H1 (cell line): Measurements from ENCODE around the gene ADGRL3. TPM values are rescaled to one million over a fixed set of nuclear protein-coding genes. Genes with fewer than 3 reads are reported as not detected.
A peak's percentile ranks its signal among the peaks of the same experiment; 100 is the strongest.

ENCODE experiments used
- CTCF ChIA-PET: fragments of 300-600 bp; sonication (Branson Sonifier 250); formaldehyde crosslinking; loops from one replicate; lab custom pipeline; 2021; ENCODE audit not compliant: partially characterized antibody; lab: Charles Lee
- POLR2A ChIA-PET: fragments of 300-600 bp; sonication (Branson Sonifier 250); formaldehyde crosslinking; loops from one replicate; lab custom pipeline; 2021; ENCODE audit warnings: inconsistent platforms; ENCODE audit not compliant: partially characterized antibody; lab: Charles Lee
- DNase-seq, 2 experiments: peaks; one replicate each; pipeline versions ENCODE4 v3.0.0 to v3.0.0-alpha.2; 2010 to 2022; ENCODE audit warnings: low spot score in 2 of 2, low read depth in 1 of 2, mixed read lengths in 1 of 2
- FAIRE-seq: peaks from 2 replicates; lab custom pipeline; 2011; peaks lifted over from hg19 to GRCh38; lab: Jason Lieb, UNC
- H2AFZ ChIP-seq: 2 replicates; pipeline ENCODE4 v1.8.1; 2012; ENCODE audit warnings: low read length, inconsistent platforms
- H2AK5ac ChIP-seq: 2 replicates; pipeline ENCODE4 v1.6.1; 2013; ENCODE audit warnings: low read depth, low read length
- H2BK120ac ChIP-seq: replicated peaks from 2 replicates; pipeline ENCODE3; 2013; ENCODE audit warnings: low read depth, low read length, inconsistent platforms
- H2BK12ac ChIP-seq: 2 replicates; pipeline ENCODE4 v1.6.1; 2013; ENCODE audit warnings: low read depth, low read length
- H2BK15ac ChIP-seq: 2 replicates; pipeline ENCODE4 v1.6.1; 2013; ENCODE audit warnings: low read length
- H2BK20ac ChIP-seq: 2 replicates; pipeline ENCODE4 v1.6.1; 2013; ENCODE audit warnings: low read length
- H2BK5ac ChIP-seq: 2 replicates; pipeline ENCODE4 v1.6.1; 2013; ENCODE audit warnings: low read depth, low read length
- H3K14ac ChIP-seq: 2 replicates; pipeline ENCODE4 v1.6.1; 2013; ENCODE audit warnings: inconsistent platforms; ENCODE audit not compliant: insufficient read length
- H3K18ac ChIP-seq: 2 replicates; pipeline ENCODE4 v1.6.1; 2013; ENCODE audit warnings: low read length; ENCODE audit errors: extremely low read depth
- H3K23ac ChIP-seq: 2 replicates; pipeline ENCODE4 v1.6.1; 2013; ENCODE audit warnings: inconsistent platforms; ENCODE audit not compliant: insufficient read length
- H3K23me2 ChIP-seq: 2 replicates; pipeline ENCODE4 v1.6.1; 2013; ENCODE audit warnings: low read depth, low read length
- H3K27ac ChIP-seq: 2 replicates; pipeline ENCODE4 v1.6.1; 2011; ENCODE audit warnings: low read depth, low read length, inconsistent platforms
- H3K27me3 ChIP-seq, 4 experiments: replicated peaks in 1 of 4; 1 replicate in 1 of 4; 2 replicates in 3 of 4; pipeline versions ENCODE4 v1.6.1 to v1.8.1; 2011 to 2013; ENCODE audit warnings: low read length in 3 of 4, mild to moderate bottlenecking in 3 of 4, inconsistent platforms in 2 of 4, mixed read lengths in 2 of 4, moderate library complexity in 1 of 4; ENCODE audit not compliant: control insufficient read depth in 3 of 4, insufficient read depth in 3 of 4; ENCODE audit errors: extremely low read depth in 1 of 4
- H3K36me3 ChIP-seq, 4 experiments: 2 replicates each; pipeline versions ENCODE4 v1.6.1 to v1.8.1; 2011 to 2013; ENCODE audit warnings: mild to moderate bottlenecking in 4 of 4, low read length in 3 of 4, moderate library complexity in 2 of 4, control low read depth in 1 of 4, inconsistent platforms in 1 of 4; ENCODE audit not compliant: insufficient read depth in 4 of 4, control insufficient read depth in 2 of 4
- H3K4ac ChIP-seq: replicated peaks from 2 replicates; pipeline ENCODE3; 2013; ENCODE audit warnings: low read length, low read depth, mixed read lengths, inconsistent platforms; ENCODE audit not compliant: insufficient read length
- H3K4me1 ChIP-seq, 4 experiments: replicated peaks in 1 of 4; 1 replicate in 1 of 4; 2 replicates in 3 of 4; pipeline versions ENCODE4 v1.6.1 to v1.8.1; 2011 to 2013; ENCODE audit warnings: low read length in 3 of 4, inconsistent platforms in 2 of 4, mixed read lengths in 1 of 4; ENCODE audit not compliant: insufficient read depth in 4 of 4, control insufficient read depth in 3 of 4
- H3K4me2 ChIP-seq, 2 experiments: 2 replicates each; pipeline versions ENCODE4 v1.6.1 to v1.8.1; 2011 to 2013; ENCODE audit warnings: low read depth in 2 of 2, low read length in 2 of 2, control low read depth in 1 of 2, inconsistent platforms in 1 of 2, mild to moderate bottlenecking in 1 of 2; ENCODE audit not compliant: insufficient read depth in 1 of 2
- H3K4me3 ChIP-seq, 4 experiments: fragments of 200-600, 300-600 bp in 1 of 4; sonication (generic), shearing (Covaris generic), sonication (Bioruptor Twin) in 1 of 4; 2 replicates each; pipeline versions ENCODE4 v1.5.1 to v1.8.1; 2011 to 2016; ENCODE audit warnings: low read length in 4 of 4, low read depth in 3 of 4, control low read depth in 2 of 4, inconsistent platforms in 2 of 4, mild to moderate bottlenecking in 2 of 4, mixed read lengths in 1 of 4, moderate library complexity in 1 of 4; ENCODE audit not compliant: insufficient read depth in 2 of 4; ENCODE audit errors: extremely low read depth in 1 of 4
- H3K56ac ChIP-seq: replicated peaks from 2 replicates; pipeline ENCODE3; 2013; ENCODE audit warnings: low read depth, mild to moderate bottlenecking, mixed read lengths, low read length, inconsistent platforms; ENCODE audit not compliant: insufficient read length
- H3K79me1 ChIP-seq: 2 replicates; pipeline ENCODE4 v1.6.1; 2013; ENCODE audit warnings: low read depth, low read length, control low read depth
- H3K79me2 ChIP-seq, 2 experiments: 2 replicates each; pipeline versions ENCODE4 v1.6.1 to v1.8.1; 2012 to 2013; ENCODE audit warnings: low read length in 2 of 2, mild to moderate bottlenecking in 2 of 2, inconsistent platforms in 1 of 2; ENCODE audit not compliant: insufficient read depth in 2 of 2, control insufficient read depth in 1 of 2
- H3K9ac ChIP-seq, 4 experiments: replicated peaks in 1 of 4; 1 replicate in 1 of 4; 2 replicates in 3 of 4; pipeline versions ENCODE4 v1.6.1 to v1.8.1; 2011 to 2013; ENCODE audit warnings: low read depth in 3 of 4, low read length in 3 of 4, control low read depth in 2 of 4, mild to moderate bottlenecking in 2 of 4, moderate library complexity in 2 of 4, inconsistent platforms in 1 of 4; ENCODE audit errors: extremely low read depth in 1 of 4
- H3K9me3 ChIP-seq, 2 experiments: 2 replicates each; pipeline versions ENCODE4 v1.6.1 to v1.8.1; 2012 to 2013; ENCODE audit warnings: mild to moderate bottlenecking in 2 of 2, moderate library complexity in 2 of 2, control low read depth in 1 of 2, inconsistent platforms in 1 of 2, low read depth in 1 of 2, low read length in 1 of 2, mixed read lengths in 1 of 2; ENCODE audit not compliant: insufficient read depth in 2 of 2
- H4K20me1 ChIP-seq, 2 experiments: replicated peaks in 1 of 2; 2 replicates each; pipeline versions ENCODE3 to v1.8.1; 2011 to 2013; ENCODE audit warnings: inconsistent platforms in 2 of 2, low read length in 2 of 2, mild to moderate bottlenecking in 1 of 2; ENCODE audit not compliant: insufficient read depth in 2 of 2, control insufficient read depth in 1 of 2
- H4K5ac ChIP-seq: 2 replicates; pipeline ENCODE4 v1.6.1; 2013; ENCODE audit warnings: low read length, low read depth, mixed read lengths, inconsistent platforms; ENCODE audit not compliant: insufficient read length
- H4K8ac ChIP-seq: 2 replicates; pipeline ENCODE4 v1.8.0; 2013; ENCODE audit warnings: mild to moderate bottlenecking, moderate library complexity, low read length, inconsistent platforms; ENCODE audit not compliant: insufficient read depth; ENCODE audit errors: extremely low read depth
- H4K91ac ChIP-seq: replicated peaks from 2 replicates; pipeline ENCODE3; 2013; ENCODE audit warnings: low read length, mixed read lengths, inconsistent platforms; ENCODE audit not compliant: insufficient read length
- CBX5 ChIP-seq: fragments of 300-800, 300-1000 bp; sonication (generic); IDR thresholded peaks from 2 replicates; pipeline ENCODE4 v1.7.1; 2016; ENCODE audit warnings: antibody characterized with exemption, low read length, low read depth
- CHD1 ChIP-seq: IDR thresholded peaks from 2 replicates; pipeline ENCODE4 v1.6.1; 2012; ENCODE audit warnings: low read depth, low read length, improper control_type of control experiment
- EZH2 ChIP-seq: fragments of 200-600 bp; sonication (generic); IDR thresholded peaks from 2 replicates; pipeline ENCODE4 v1.7.1; 2012; ENCODE audit warnings: low read depth, mild to moderate bottlenecking, moderate library complexity, low read length, inconsistent platforms; ENCODE audit not compliant: severe bottlenecking
- HDAC2 ChIP-seq, 2 experiments: fragments of 300-600 bp in 1 of 2; sonication (generic) in 1 of 2; IDR thresholded peaks; 2 replicates each; pipeline ENCODE4 v1.6.1; 2011 to 2012; ENCODE audit warnings: low read depth in 2 of 2, low read length in 2 of 2, mild to moderate bottlenecking in 2 of 2, moderate library complexity in 2 of 2, borderline replicate concordance in 1 of 2, inconsistent platforms in 1 of 2
- HDAC6 ChIP-seq: IDR thresholded peaks from one replicate; pipeline ENCODE4 v1.7.1; 2012; ENCODE audit warnings: low read depth, mild to moderate bottlenecking, inconsistent platforms, low read length, moderate library complexity
- JUN ChIP-seq: IDR thresholded peaks from 2 replicates; pipeline ENCODE4 v1.6.1; 2011; ENCODE audit warnings: low read depth, mild to moderate bottlenecking, improper control_type of control experiment, low read length
- KDM1A ChIP-seq: fragments of 200-600, 300-600 bp; sonication (generic); IDR thresholded peaks from 2 replicates; pipeline ENCODE4 v1.7.1; 2016; ENCODE audit warnings: mild to moderate bottlenecking, low read length, borderline replicate concordance
- POLR2AphosphoS5 ChIP-seq: IDR thresholded peaks from 2 replicates; pipeline ENCODE4 v1.6.1; 2011; ENCODE audit warnings: low read depth, low read length
- RAD21 ChIP-seq, 2 experiments: IDR thresholded peaks in 1 of 2; conservative IDR thresholded peaks in 1 of 2; 2 replicates each; pipeline ENCODE4 v1.6.1; 2011; ENCODE audit warnings: low read depth in 2 of 2, low read length in 2 of 2, improper control_type of control experiment in 1 of 2, inconsistent platforms in 1 of 2, mild to moderate bottlenecking in 1 of 2, moderate library complexity in 1 of 2
- SIRT6 ChIP-seq: IDR thresholded peaks from one replicate; pipeline ENCODE4 v1.7.1; 2012; ENCODE audit warnings: low read length, inconsistent platforms
- TEAD4 ChIP-seq: IDR thresholded peaks from 2 replicates; pipeline ENCODE4 v1.6.1; 2012; ENCODE audit warnings: low read depth, low read length, inconsistent platforms, mixed read lengths
- YY1 ChIP-seq: IDR thresholded peaks from 2 replicates; pipeline ENCODE4 v1.6.1; 2011; ENCODE audit warnings: low read depth, mild to moderate bottlenecking, low read length
- WGBS, 2 experiments: shearing (Covaris generic) in 1 of 2; methylation state at CpG; one replicate each; pipeline versions ENCODE4 v1.1.6 to v1.1.7; 2013 to 2015; ENCODE audit warnings: low lambda C conversion rate in 2 of 2, mixed read lengths in 2 of 2, inconsistent platforms in 1 of 2, low coverage in 1 of 2, missing lambda C conversion rate in 1 of 2; ENCODE audit not compliant: insufficient replicate concordance in 2 of 2, insufficient coverage in 1 of 2, insufficient read length in 1 of 2; ENCODE audit errors: extremely low coverage in 1 of 2, missing lambda C conversion rate in 1 of 2; 5-methylcytosine and 5-hydroxymethylcytosine counted together
- polyA plus RNA-seq, 7 experiments: library from polyadenylated mRNA; depleted of rRNA in 3 of 7; stranded (reverse) in 5 of 7; unstranded in 2 of 7; fragments of >200 nt in 5 of 7; fragments of 200-250 nt in 2 of 7; gene quantifications; 1 replicate in 5 of 7; 2 replicates in 1 of 7; 4 replicates in 1 of 7; pipeline versions ENCODE4 v1.2.1 to v1.2.3, GENCODE V29; 2011 to 2013; ENCODE audit warnings: missing spikeins in 2 of 7, mixed read lengths in 2 of 7
- total RNA-seq: library from RNA; stranded (reverse); fragmentation: NEBNext Ultra II Directional; extraction: Animal tissue kit (Norgen Biotek cat#: 25700); gene quantifications from 2 replicates; pipeline ENCODE4 v1.2.1, GENCODE V29; 2021

ADGRL3 gene
- total and polyA plus RNA-seq, 2 of the 8 experiments (the other 6 are each of a cell fraction or from before 2014, with no cell fraction given): 6.6 to 13.0 TPM

DNA sequence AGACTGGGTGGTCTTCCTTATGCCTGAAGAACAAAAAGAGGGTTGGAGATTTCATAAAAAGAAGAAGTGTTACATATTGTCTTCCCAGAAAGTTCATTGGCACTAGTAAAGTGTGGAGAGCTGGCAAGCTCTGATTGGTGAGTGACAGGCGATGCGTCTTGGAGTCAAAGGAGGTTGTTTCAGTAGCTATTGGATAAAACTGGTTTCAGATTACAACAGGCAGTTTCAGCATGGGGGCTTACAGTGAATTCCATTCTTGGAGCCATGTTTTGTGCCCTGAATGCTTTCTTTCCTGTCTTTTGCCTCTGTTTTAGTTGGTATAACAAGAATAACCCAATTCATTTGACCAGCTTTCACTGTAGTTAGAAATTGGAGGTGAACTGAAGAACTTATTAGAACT lies 750.5 kb downstream of the ADGRL3 start:
- no peak overlapping the region for H2BK120ac ChIP-seq
- H3K9me3 ChIP-seq: no peaks in the 10 kb centered on the region
- H2BK12ac ChIP-seq: no peak overlapping the region
- no peaks in the 10 kb centered on the region for H4K20me1 ChIP-seq
- H3K56ac ChIP-seq: no peak overlapping the region
- POLR2A ChIA-PET: interaction anchor here (0.7 to 1.3 kb wide), 3 partner anchors 9 to 190 kb away, joined by 3 to 4 read pairs (median 3); no protein-coding TSS in a partner anchor
- H3K9ac ChIP-seq: no peak overlapping the region
- H3K4me3 ChIP-seq: no peak overlapping the region
- no peaks in the 10 kb centered on the region for H3K79me1 ChIP-seq
- no peak overlapping the region for H2AK5ac ChIP-seq
- no peaks in the 10 kb centered on the region for H3K27me3 ChIP-seq
- no peak overlapping the region for H3K4me2 ChIP-seq
- no peak overlapping the region for H2BK5ac ChIP-seq
- no peaks in the 10 kb centered on the region; the same call in 1 of the 2 replicates for H3K23me2 ChIP-seq
- H4K91ac ChIP-seq: no peak overlapping the region
- TF ChIP-seq TEAD4: peak; percentile 40; the same call in 1 of the 2 replicates
- no peak for TF ChIP-seq HDAC2 (IDR thresholded peaks at IDR 0.05; ENCODE audit: borderline replicate concordance in 1 of 2, low read depth in 2 of 2, low read length in 2 of 2)
- TF ChIP-seq HDAC6: no peak
- TF ChIP-seq POLR2AphosphoS5: no peak
- TF ChIP-seq KDM1A: no peak
- no peak for TF ChIP-seq EZH2
- TF ChIP-seq CBX5: no peak
- no peak for TF ChIP-seq SIRT6
- TF ChIP-seq RAD21 (IDR thresholded peaks at IDR 0.05 in 1 of 2, conservative IDR thresholded peaks at IDR 0.05 in 1 of 2; ENCODE audit: low read depth in 2 of 2, low read length in 2 of 2): no peak
- TF ChIP-seq CHD1: no peak
- peak; percentile 71 for TF ChIP-seq YY1
- no peak for TF ChIP-seq JUN
- H3K18ac ChIP-seq: no peak overlapping the region
- H3K14ac ChIP-seq: no peak overlapping the region
- H3K27ac ChIP-seq: no peak overlapping the region
- WGBS, 2 experiments: 86% methylated on average over 2 of the region's 2 CpGs; no CpG with 5 or more reads in 1 of the 2 experiments
- H3K4ac ChIP-seq: no peak overlapping the region
- no peak overlapping the region for H2BK15ac ChIP-seq
- H4K8ac ChIP-seq: no peak overlapping the region
- H3K36me3 ChIP-seq: no peaks in the 10 kb centered on the region
- H4K5ac ChIP-seq: no peak overlapping the region
- H3K4me1 ChIP-seq: peaks cover 0 to 2% (median 0%) of the 10 kb centered on the region in 4 experiments; a peak in 2 of 7 replicates
- H2AFZ ChIP-seq: peak overlapping the region; percentile 63; the same call in 1 of the 2 replicates
- no peak overlapping the region for H3K23ac ChIP-seq
- H2BK20ac ChIP-seq: no peak overlapping the region
- FAIRE-seq (peak; percentile 95), DNase-seq (no peak)
- CTCF ChIA-PET: no interaction called here
- H3K79me2 ChIP-seq: no peaks in the 10 kb centered on the region
